Parathyroid adenoma (tissue), 2 donors: ENCODE results near the gene TBCEL.

Source experiments
- H2AFZ ChIP-seq: fragments of 300-600 bp; sonication (generic); one replicate; pipeline ENCODE4 v1.7.0; 2017; ENCODE audit warnings: antibody characterized with exemption, mild to moderate bottlenecking
- H3K27ac ChIP-seq: fragments of 300-600 bp; sonication (generic); one replicate; pipeline ENCODE4 v1.7.0; 2017
- H3K27me3 ChIP-seq: fragments of 300-600 bp; sonication (generic); one replicate; pipeline ENCODE4 v1.7.0; 2017; ENCODE audit warnings: low read length; ENCODE audit not compliant: control insufficient read depth, insufficient read depth
- H3K36me3 ChIP-seq: fragments of 300-600 bp; sonication (generic); one replicate; pipeline ENCODE4 v1.7.0; 2017; ENCODE audit warnings: low read length; ENCODE audit not compliant: control insufficient read depth, insufficient read depth
- H3K4me1 ChIP-seq: fragments of 300-600 bp; sonication (generic); one replicate; pipeline ENCODE4 v1.7.0; 2017; ENCODE audit warnings: control low read depth
- H3K4me2 ChIP-seq: fragments of 300-600 bp; sonication (generic); one replicate; pipeline ENCODE4 v1.7.0; 2017; ENCODE audit warnings: low read length
- H3K4me3 ChIP-seq: fragments of 300-600 bp; sonication (generic); one replicate; pipeline ENCODE4 v1.7.0; 2017; ENCODE audit warnings: low read depth, low read length
- H3K79me2 ChIP-seq: fragments of 300-600 bp; sonication (generic); one replicate; pipeline ENCODE4 v1.7.0; 2017; ENCODE audit warnings: control low read depth
- H3K9ac ChIP-seq: fragments of 300-600 bp; sonication (generic); one replicate; pipeline ENCODE4 v1.7.0; 2017; ENCODE audit warnings: mild to moderate bottlenecking
- H3K9me3 ChIP-seq: fragments of 300-600 bp; sonication (generic); one replicate; pipeline ENCODE4 v1.7.0; 2017; ENCODE audit warnings: low read length; ENCODE audit not compliant: control insufficient read depth
- CTCF ChIP-seq: fragments of 300-600 bp; sonication (generic); IDR thresholded peaks from one replicate; pipeline ENCODE4 v1.7.0; 2017; ENCODE audit warnings: antibody characterized with exemption, mild to moderate bottlenecking
- donor health status: primary hyperparathyroidism.

Gene TBCEL

GRCh38 chr11:120978701-120979100 is 45.2 kb upstream of the TBCEL start:
- H3K4me2 ChIP-seq = no peak overlapping the region
- TF ChIP-seq CTCF = no peak
- H3K36me3 ChIP-seq = no peaks in the 10 kb centered on the region
- H3K9ac ChIP-seq = no peak overlapping the region
- H3K4me3 ChIP-seq = no peak overlapping the region
- no peaks in the 10 kb centered on the region for H3K4me1 ChIP-seq
- H3K27ac ChIP-seq = no peak overlapping the region
- H3K9me3 ChIP-seq = no peaks in the 10 kb centered on the region
- H3K27me3 ChIP-seq = no peaks in the 10 kb centered on the region
- H3K79me2 ChIP-seq = no peaks in the 10 kb centered on the region
- no peak overlapping the region for H2AFZ ChIP-seq

GRCh38 chr11:120985718-120986569 is 38.0 kb upstream of the TBCEL start:
- no peak for TF ChIP-seq CTCF
- H2AFZ ChIP-seq = peak overlapping the region; percentile 77
- H3K4me1 ChIP-seq = no peaks in the 10 kb centered on the region
- H3K79me2 ChIP-seq = no peaks in the 10 kb centered on the region
- H3K4me3 ChIP-seq = peak overlapping the region; percentile 40
- H3K36me3 ChIP-seq = no peaks in the 10 kb centered on the region
- no peaks in the 10 kb centered on the region for H3K9me3 ChIP-seq
- peak overlapping the region; percentile 29 for H3K27ac ChIP-seq
- H3K27me3 ChIP-seq = no peaks in the 10 kb centered on the region
- H3K4me2 ChIP-seq = peak overlapping the region; percentile 63
- no peak overlapping the region for H3K9ac ChIP-seq

GRCh38 chr11:120988603-120989002 is 35.3 kb upstream of the TBCEL start:
- no peak overlapping the region for H3K27ac ChIP-seq
- H3K9me3 ChIP-seq = no peaks in the 10 kb centered on the region
- H3K4me3 ChIP-seq = no peak overlapping the region
- no peak overlapping the region for H2AFZ ChIP-seq
- peaks cover under 1% of the 10 kb centered on the region for H3K4me1 ChIP-seq
- TF ChIP-seq CTCF = no peak
- no peaks in the 10 kb centered on the region for H3K36me3 ChIP-seq
- H3K9ac ChIP-seq = no peak overlapping the region
- H3K4me2 ChIP-seq = no peak overlapping the region
- no peaks in the 10 kb centered on the region for H3K79me2 ChIP-seq
- no peaks in the 10 kb centered on the region for H3K27me3 ChIP-seq

GRCh38 chr11:120991830-120992686 is 31.8 kb upstream of the TBCEL start:
- H2AFZ ChIP-seq = no peak overlapping the region
- H3K4me3 ChIP-seq = no peak overlapping the region
- H3K36me3 ChIP-seq = no peaks in the 10 kb centered on the region
- H3K9me3 ChIP-seq = no peaks in the 10 kb centered on the region
- no peaks in the 10 kb centered on the region for H3K79me2 ChIP-seq
- H3K4me1 ChIP-seq = peaks cover 10% of the 10 kb centered on the region
- H3K27me3 ChIP-seq = no peaks in the 10 kb centered on the region
- TF ChIP-seq CTCF = no peak
- no peak overlapping the region for H3K4me2 ChIP-seq
- H3K27ac ChIP-seq = no peak overlapping the region
- H3K9ac ChIP-seq = no peak overlapping the region
